H1 (cell line): ENCODE measurements around the gene TBC1D22A. TPM values are rescaled to one million over a fixed set of nuclear protein-coding genes. Genes with fewer than 3 reads are reported as not detected.

ENCODE experiments used
- BCL11A ChIP-seq, 2 experiments: IDR thresholded peaks; one replicate each; pipeline ENCODE4 v1.6.1; 2011; ENCODE audit warnings: low read depth in 2 of 2, low read length in 2 of 2, mild to moderate bottlenecking in 2 of 2
- CHD1 ChIP-seq: IDR thresholded peaks from 2 replicates; pipeline ENCODE4 v1.6.1; 2012; ENCODE audit warnings: low read depth, low read length, improper control_type of control experiment
- HDAC6 ChIP-seq: IDR thresholded peaks from one replicate; pipeline ENCODE4 v1.7.1; 2012; ENCODE audit warnings: low read depth, mild to moderate bottlenecking, inconsistent platforms, low read length, moderate library complexity
- KDM5A ChIP-seq: fragments of 200-600 bp; IDR thresholded peaks from 2 replicates; pipeline ENCODE4 v1.7.1; 2012; ENCODE audit warnings: mild to moderate bottlenecking, low read length, inconsistent platforms, mixed read lengths
- SP2 ChIP-seq: IDR thresholded peaks from 2 replicates; pipeline ENCODE4 v1.6.1; 2012; ENCODE audit warnings: mild to moderate bottlenecking, low read length, inconsistent platforms
- SP4 ChIP-seq: IDR thresholded peaks from 2 replicates; pipeline ENCODE4 v1.6.1; 2012; ENCODE audit warnings: low read length, inconsistent platforms
- TAF1 ChIP-seq: IDR thresholded peaks from 2 replicates; pipeline ENCODE4 v1.6.1; 2011; ENCODE audit warnings: mild to moderate bottlenecking, low read depth, low read length
- TBP ChIP-seq: IDR thresholded peaks from 2 replicates; pipeline ENCODE4 v1.6.1; 2011; ENCODE audit warnings: low read depth, low read length, improper control_type of control experiment
- polyA plus RNA-seq, 7 experiments: library from polyadenylated mRNA; depleted of rRNA in 3 of 7; stranded (reverse) in 5 of 7; unstranded in 2 of 7; fragments of >200 nt in 5 of 7; fragments of 200-250 nt in 2 of 7; gene quantifications; 1 replicate in 5 of 7; 2 replicates in 1 of 7; 4 replicates in 1 of 7; pipeline versions ENCODE4 v1.2.1 to v1.2.3, GENCODE V29; 2011 to 2013; ENCODE audit warnings: missing spikeins in 2 of 7, mixed read lengths in 2 of 7
- total RNA-seq: library from RNA; stranded (reverse); fragmentation: NEBNext Ultra II Directional; extraction: Animal tissue kit (Norgen Biotek cat#: 25700); gene quantifications from 2 replicates; pipeline ENCODE4 v1.2.1, GENCODE V29; 2021
- TF ChIP-seq, protein P1 (sequence below): fragments of 300-600 bp; sonication (generic); IDR thresholded peaks from 2 replicates; pipeline ENCODE4 v1.7.1; 2012; ENCODE audit warnings: low read length, moderate library complexity, mild to moderate bottlenecking, inconsistent platforms; ENCODE audit not compliant: insufficient replicate concordance

TBC1D22A gene
- total and polyA plus RNA-seq, 2 of the 8 experiments (the other 6 are each of a cell fraction or from before 2014, with no cell fraction given), result 11.9 to 18.4 TPM

- TF ChIP-seq SP2, result no peak
- TF ChIP-seq HDAC6, result no peak
- TF ChIP-seq CHD1, result no peak
- TF ChIP-seq TBP, result no peak
- no peak for TF ChIP-seq TAF1
- TF ChIP-seq SP4, result no peak
- TF ChIP-seq KDM5A, result no peak
- TF ChIP-seq, protein P1, sequence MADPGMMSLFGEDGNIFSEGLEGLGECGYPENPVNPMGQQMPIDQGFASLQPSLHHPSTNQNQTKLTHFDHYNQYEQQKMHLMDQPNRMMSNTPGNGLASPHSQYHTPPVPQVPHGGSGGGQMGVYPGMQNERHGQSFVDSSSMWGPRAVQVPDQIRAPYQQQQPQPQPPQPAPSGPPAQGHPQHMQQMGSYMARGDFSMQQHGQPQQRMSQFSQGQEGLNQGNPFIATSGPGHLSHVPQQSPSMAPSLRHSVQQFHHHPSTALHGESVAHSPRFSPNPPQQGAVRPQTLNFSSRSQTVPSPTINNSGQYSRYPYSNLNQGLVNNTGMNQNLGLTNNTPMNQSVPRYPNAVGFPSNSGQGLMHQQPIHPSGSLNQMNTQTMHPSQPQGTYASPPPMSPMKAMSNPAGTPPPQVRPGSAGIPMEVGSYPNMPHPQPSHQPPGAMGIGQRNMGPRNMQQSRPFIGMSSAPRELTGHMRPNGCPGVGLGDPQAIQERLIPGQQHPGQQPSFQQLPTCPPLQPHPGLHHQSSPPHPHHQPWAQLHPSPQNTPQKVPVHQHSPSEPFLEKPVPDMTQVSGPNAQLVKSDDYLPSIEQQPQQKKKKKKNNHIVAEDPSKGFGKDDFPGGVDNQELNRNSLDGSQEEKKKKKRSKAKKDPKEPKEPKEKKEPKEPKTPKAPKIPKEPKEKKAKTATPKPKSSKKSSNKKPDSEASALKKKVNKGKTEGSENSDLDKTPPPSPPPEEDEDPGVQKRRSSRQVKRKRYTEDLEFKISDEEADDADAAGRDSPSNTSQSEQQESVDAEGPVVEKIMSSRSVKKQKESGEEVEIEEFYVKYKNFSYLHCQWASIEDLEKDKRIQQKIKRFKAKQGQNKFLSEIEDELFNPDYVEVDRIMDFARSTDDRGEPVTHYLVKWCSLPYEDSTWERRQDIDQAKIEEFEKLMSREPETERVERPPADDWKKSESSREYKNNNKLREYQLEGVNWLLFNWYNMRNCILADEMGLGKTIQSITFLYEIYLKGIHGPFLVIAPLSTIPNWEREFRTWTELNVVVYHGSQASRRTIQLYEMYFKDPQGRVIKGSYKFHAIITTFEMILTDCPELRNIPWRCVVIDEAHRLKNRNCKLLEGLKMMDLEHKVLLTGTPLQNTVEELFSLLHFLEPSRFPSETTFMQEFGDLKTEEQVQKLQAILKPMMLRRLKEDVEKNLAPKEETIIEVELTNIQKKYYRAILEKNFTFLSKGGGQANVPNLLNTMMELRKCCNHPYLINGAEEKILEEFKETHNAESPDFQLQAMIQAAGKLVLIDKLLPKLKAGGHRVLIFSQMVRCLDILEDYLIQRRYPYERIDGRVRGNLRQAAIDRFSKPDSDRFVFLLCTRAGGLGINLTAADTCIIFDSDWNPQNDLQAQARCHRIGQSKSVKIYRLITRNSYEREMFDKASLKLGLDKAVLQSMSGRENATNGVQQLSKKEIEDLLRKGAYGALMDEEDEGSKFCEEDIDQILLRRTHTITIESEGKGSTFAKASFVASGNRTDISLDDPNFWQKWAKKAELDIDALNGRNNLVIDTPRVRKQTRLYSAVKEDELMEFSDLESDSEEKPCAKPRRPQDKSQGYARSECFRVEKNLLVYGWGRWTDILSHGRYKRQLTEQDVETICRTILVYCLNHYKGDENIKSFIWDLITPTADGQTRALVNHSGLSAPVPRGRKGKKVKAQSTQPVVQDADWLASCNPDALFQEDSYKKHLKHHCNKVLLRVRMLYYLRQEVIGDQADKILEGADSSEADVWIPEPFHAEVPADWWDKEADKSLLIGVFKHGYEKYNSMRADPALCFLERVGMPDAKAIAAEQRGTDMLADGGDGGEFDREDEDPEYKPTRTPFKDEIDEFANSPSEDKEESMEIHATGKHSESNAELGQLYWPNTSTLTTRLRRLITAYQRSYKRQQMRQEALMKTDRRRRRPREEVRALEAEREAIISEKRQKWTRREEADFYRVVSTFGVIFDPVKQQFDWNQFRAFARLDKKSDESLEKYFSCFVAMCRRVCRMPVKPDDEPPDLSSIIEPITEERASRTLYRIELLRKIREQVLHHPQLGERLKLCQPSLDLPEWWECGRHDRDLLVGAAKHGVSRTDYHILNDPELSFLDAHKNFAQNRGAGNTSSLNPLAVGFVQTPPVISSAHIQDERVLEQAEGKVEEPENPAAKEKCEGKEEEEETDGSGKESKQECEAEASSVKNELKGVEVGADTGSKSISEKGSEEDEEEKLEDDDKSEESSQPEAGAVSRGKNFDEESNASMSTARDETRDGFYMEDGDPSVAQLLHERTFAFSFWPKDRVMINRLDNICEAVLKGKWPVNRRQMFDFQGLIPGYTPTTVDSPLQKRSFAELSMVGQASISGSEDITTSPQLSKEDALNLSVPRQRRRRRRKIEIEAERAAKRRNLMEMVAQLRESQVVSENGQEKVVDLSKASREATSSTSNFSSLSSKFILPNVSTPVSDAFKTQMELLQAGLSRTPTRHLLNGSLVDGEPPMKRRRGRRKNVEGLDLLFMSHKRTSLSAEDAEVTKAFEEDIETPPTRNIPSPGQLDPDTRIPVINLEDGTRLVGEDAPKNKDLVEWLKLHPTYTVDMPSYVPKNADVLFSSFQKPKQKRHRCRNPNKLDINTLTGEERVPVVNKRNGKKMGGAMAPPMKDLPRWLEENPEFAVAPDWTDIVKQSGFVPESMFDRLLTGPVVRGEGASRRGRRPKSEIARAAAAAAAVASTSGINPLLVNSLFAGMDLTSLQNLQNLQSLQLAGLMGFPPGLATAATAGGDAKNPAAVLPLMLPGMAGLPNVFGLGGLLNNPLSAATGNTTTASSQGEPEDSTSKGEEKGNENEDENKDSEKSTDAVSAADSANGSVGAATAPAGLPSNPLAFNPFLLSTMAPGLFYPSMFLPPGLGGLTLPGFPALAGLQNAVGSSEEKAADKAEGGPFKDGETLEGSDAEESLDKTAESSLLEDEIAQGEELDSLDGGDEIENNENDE, result no peak
- TF ChIP-seq BCL11A (IDR thresholded peaks at IDR 0.05; ENCODE audit: low read depth in 2 of 2, low read length in 2 of 2), result no peak
Observed at GRCh38 chr22:46780453-46780852, 18.0 kb downstream of the TBC1D22A start (continued).
